ENCODE measurements around the gene ST8SIA5. TPM values are rescaled to one million over a fixed set of nuclear protein-coding genes. Genes with fewer than 3 reads are reported as not detected.

ST8SIA5 gene
- polyA plus RNA-seq, 1 donor from 2014 or later, result 0.93 TPM

DNA sequence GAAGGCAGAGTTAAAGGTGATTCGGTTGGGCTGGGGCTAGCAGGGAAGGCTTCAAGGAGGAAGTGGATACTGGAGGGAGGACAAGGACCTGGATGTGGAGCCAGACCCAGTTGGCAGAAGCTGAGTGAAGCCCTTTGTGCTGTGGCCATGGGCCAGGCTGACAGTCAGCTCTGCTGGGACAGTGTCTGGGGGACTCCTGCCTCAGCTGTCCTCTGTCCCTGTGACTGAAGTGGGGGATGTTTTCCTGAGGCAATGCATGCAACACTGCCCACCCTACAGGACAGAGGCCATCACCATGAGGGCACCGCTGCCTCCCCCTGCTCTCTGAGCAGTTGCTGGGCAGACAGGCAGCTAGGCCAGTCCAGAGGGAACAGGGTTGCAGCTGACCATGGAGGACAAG is 40.0 kb downstream of the ST8SIA5 start:
- H4K20me1 ChIP-seq (ENCODE audit: insufficient read depth), result no peaks in the 10 kb centered on the region
- TF ChIP-seq, protein P1, sequence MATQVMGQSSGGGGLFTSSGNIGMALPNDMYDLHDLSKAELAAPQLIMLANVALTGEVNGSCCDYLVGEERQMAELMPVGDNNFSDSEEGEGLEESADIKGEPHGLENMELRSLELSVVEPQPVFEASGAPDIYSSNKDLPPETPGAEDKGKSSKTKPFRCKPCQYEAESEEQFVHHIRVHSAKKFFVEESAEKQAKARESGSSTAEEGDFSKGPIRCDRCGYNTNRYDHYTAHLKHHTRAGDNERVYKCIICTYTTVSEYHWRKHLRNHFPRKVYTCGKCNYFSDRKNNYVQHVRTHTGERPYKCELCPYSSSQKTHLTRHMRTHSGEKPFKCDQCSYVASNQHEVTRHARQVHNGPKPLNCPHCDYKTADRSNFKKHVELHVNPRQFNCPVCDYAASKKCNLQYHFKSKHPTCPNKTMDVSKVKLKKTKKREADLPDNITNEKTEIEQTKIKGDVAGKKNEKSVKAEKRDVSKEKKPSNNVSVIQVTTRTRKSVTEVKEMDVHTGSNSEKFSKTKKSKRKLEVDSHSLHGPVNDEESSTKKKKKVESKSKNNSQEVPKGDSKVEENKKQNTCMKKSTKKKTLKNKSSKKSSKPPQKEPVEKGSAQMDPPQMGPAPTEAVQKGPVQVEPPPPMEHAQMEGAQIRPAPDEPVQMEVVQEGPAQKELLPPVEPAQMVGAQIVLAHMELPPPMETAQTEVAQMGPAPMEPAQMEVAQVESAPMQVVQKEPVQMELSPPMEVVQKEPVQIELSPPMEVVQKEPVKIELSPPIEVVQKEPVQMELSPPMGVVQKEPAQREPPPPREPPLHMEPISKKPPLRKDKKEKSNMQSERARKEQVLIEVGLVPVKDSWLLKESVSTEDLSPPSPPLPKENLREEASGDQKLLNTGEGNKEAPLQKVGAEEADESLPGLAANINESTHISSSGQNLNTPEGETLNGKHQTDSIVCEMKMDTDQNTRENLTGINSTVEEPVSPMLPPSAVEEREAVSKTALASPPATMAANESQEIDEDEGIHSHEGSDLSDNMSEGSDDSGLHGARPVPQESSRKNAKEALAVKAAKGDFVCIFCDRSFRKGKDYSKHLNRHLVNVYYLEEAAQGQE (IDR thresholded peaks at IDR 0.05; ENCODE audit: borderline replicate concordance), result no peak
- TF ChIP-seq MXI1 (conservative IDR thresholded peaks at IDR 0.05; ENCODE audit: poor library complexity, severe bottlenecking) (no peak), TAF1 (IDR thresholded peaks at IDR 0.05; ENCODE audit: low read depth) (no peak), SMC3 (conservative IDR thresholded peaks at IDR 0.05; ENCODE audit: poor library complexity) (no peak), RAD21 (conservative IDR thresholded peaks at IDR 0.05) (no peak), POLR2AphosphoS5 (IDR thresholded peaks at IDR 0.05) (no peak), EZH2 (IDR thresholded peaks at IDR 0.05; ENCODE audit: borderline replicate concordance, insufficient read depth, low read length, poor library complexity, severe bottlenecking) (no peak), EP300 (conservative IDR thresholded peaks at IDR 0.05; ENCODE audit: poor library complexity, severe bottlenecking) (no peak)
- TF ChIP-seq, protein P2, sequence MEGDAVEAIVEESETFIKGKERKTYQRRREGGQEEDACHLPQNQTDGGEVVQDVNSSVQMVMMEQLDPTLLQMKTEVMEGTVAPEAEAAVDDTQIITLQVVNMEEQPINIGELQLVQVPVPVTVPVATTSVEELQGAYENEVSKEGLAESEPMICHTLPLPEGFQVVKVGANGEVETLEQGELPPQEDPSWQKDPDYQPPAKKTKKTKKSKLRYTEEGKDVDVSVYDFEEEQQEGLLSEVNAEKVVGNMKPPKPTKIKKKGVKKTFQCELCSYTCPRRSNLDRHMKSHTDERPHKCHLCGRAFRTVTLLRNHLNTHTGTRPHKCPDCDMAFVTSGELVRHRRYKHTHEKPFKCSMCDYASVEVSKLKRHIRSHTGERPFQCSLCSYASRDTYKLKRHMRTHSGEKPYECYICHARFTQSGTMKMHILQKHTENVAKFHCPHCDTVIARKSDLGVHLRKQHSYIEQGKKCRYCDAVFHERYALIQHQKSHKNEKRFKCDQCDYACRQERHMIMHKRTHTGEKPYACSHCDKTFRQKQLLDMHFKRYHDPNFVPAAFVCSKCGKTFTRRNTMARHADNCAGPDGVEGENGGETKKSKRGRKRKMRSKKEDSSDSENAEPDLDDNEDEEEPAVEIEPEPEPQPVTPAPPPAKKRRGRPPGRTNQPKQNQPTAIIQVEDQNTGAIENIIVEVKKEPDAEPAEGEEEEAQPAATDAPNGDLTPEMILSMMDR (IDR thresholded peaks at IDR 0.05; ENCODE audit: poor library complexity, severe bottlenecking), result no peak
- no peak overlapping the region for H3K4me3 ChIP-seq (ENCODE audit: low read length)
- no peak overlapping the region for H2AFZ ChIP-seq (ENCODE audit: low read depth, low read length)
- H3K36me3 ChIP-seq (ENCODE audit: insufficient read depth, low read length), result no peaks in the 10 kb centered on the region
- H3K27me3 ChIP-seq (ENCODE audit: insufficient read depth, low read depth, low read length), result no peaks in the 10 kb centered on the region
- H3K27ac ChIP-seq (ENCODE audit: low read length), result no peak overlapping the region
- H3K9me2 ChIP-seq (ENCODE audit: insufficient read depth, low read length), result no peaks in the 10 kb centered on the region
- no peak overlapping the region for H3K9ac ChIP-seq (ENCODE audit: low read length)
- H3K79me2 ChIP-seq (replicated peaks; ENCODE audit: insufficient read depth, low read length), result no peaks in the 10 kb centered on the region
- no peaks in the 10 kb centered on the region for H3K9me3 ChIP-seq (ENCODE audit: low read length)
- no peak overlapping the region for H3K4me2 ChIP-seq (ENCODE audit: low read length)
- H3F3A ChIP-seq (ENCODE audit: insufficient read depth, low read length, poor library complexity, severe bottlenecking), result peaks cover 2% of the 10 kb centered on the region

DNA sequence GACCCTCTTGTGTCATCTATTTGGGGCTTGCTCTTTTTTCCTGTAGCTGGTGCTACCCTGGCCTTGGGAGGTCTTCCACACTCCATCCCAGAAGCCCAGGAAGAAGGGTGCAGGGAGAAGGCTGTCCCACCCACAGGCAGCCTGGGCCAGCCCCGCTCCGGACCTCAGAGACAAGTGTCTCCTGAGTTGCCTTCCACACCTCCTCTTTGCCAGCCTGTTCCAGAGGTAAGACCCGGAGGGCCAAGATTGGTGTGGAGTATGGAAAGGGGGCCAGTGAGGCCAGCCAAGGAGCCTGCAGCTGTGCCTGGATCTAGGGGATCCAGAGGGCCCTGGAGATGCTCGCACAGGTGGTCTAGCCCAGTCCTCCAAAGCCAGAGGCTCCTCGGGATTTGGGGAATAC is 40.5 kb downstream of the ST8SIA5 start:
- Histone ChIP-seq H4K20me1 (ENCODE audit: insufficient read depth) (no peaks in the 10 kb centered on the region), H3K36me3 (ENCODE audit: insufficient read depth, low read length) (no peaks in the 10 kb centered on the region), H3K79me2 (replicated peaks; ENCODE audit: insufficient read depth, low read length) (no peaks in the 10 kb centered on the region), H3K9me3 (ENCODE audit: low read length) (no peaks in the 10 kb centered on the region), H2AFZ (ENCODE audit: low read depth, low read length) (no peak overlapping the region), H3K27me3 (ENCODE audit: insufficient read depth, low read depth, low read length) (no peaks in the 10 kb centered on the region), H3F3A (ENCODE audit: insufficient read depth, low read length, poor library complexity, severe bottlenecking) (peaks cover 2% of the 10 kb centered on the region), H3K4me2 (ENCODE audit: low read length) (no peak overlapping the region), H3K9me2 (ENCODE audit: insufficient read depth, low read length) (no peaks in the 10 kb centered on the region), H3K27ac (ENCODE audit: low read length) (no peak overlapping the region), H3K9ac (ENCODE audit: low read length) (no peak overlapping the region), H3K4me3 (ENCODE audit: low read length) (no peak overlapping the region)
- TF ChIP-seq MXI1 (conservative IDR thresholded peaks at IDR 0.05; ENCODE audit: poor library complexity, severe bottlenecking) (no peak), EP300 (conservative IDR thresholded peaks at IDR 0.05; ENCODE audit: poor library complexity, severe bottlenecking) (no peak), TAF1 (IDR thresholded peaks at IDR 0.05; ENCODE audit: low read depth) (no peak), RAD21 (conservative IDR thresholded peaks at IDR 0.05) (no peak), SMC3 (conservative IDR thresholded peaks at IDR 0.05; ENCODE audit: poor library complexity) (no peak), POLR2AphosphoS5 (IDR thresholded peaks at IDR 0.05) (no peak), EZH2 (IDR thresholded peaks at IDR 0.05; ENCODE audit: borderline replicate concordance, insufficient read depth, low read length, poor library complexity, severe bottlenecking) (no peak)

All from neural cell (in vitro differentiated cells).